Thyroid gland (tissue), 4 donors: ENCODE measurements around the gene HIC1.

Experiments
- CTCF ChIP-seq, 6 experiments: fragments of 200-600 bp in 3 of 6; fragments of 450-650 bp in 3 of 6; sonication (generic) in 3 of 6; IDR thresholded peaks; one replicate each; pipeline ENCODE4 v1.5.1; 2016 to 2019; ENCODE audit warnings: antibody characterized with exemption in 6 of 6, mild to moderate bottlenecking in 2 of 6, inconsistent platforms in 1 of 6, moderate library complexity in 1 of 6
- POLR2A ChIP-seq, 2 donors: fragments of 450-650 bp; IDR thresholded peaks; one replicate each; pipeline ENCODE4 v1.6.1; 2017; ENCODE audit warnings: antibody characterized with exemption in 2 of 2, mild to moderate bottlenecking in 2 of 2, moderate library complexity in 1 of 2

GRCh38 chr17:2018716-2019510 is 36.0 kb upstream of the HIC1 start:
- TF ChIP-seq CTCF (IDR thresholded peaks at IDR 0.05) (no peak), POLR2A (IDR thresholded peaks at IDR 0.05) (no peak)
